GM10248 (cell line): ENCODE measurements around the gene BTD.
"Not testable (repeated sequence)": the region's sequence is repeated elsewhere in the genome, so short reads cannot be mapped to it uniquely, and the experiment has no call there.

ENCODE experiments used
- CTCF ChIA-PET: fragments of 300-600 bp; sonication (Branson Sonifier 250); formaldehyde crosslinking; extraction: SDS; loops from one replicate; lab custom pipeline; 2021; ENCODE audit warnings: antibody characterized with exemption; lab: Yijun Ruan, JAX
- POLR2A ChIA-PET: fragments of 350-650 bp; sonication (Branson Sonifier 250); formaldehyde crosslinking; extraction: SDS; loops from one replicate; lab custom pipeline; 2020; ENCODE audit warnings: antibody characterized with exemption; lab: Yijun Ruan, JAX
- DNase-seq: peaks from one replicate; pipeline ENCODE4 v3.0.0; 2012; ENCODE audit errors: extremely low spot score
- CTCF ChIP-seq: IDR thresholded peaks from 2 replicates; pipeline ENCODE4 v1.5.1; 2012; ENCODE audit warnings: mild to moderate bottlenecking, low read depth; ENCODE audit errors: extremely low read depth, missing control alignments, control extremely low read depth

The BTD gene

GRCh38 chr3:15611018-15611417, 9.5 kb downstream of the BTD start:
- TF ChIP-seq CTCF: no peak
- no peak for DNase-seq
- POLR2A ChIA-PET: no interaction called here
- CTCF ChIA-PET: interaction anchor here (1.5 to 1.6 kb wide), 2 partner anchors 9 to 201 kb away, joined by 4 to 5 read pairs; partner anchors contain the start of genes BTD and HACL1

- TF ChIP-seq CTCF: no peak
- no peak for DNase-seq
- POLR2A ChIA-PET: no interaction called here
- CTCF ChIA-PET: interaction anchor here (1.0 kb wide), 1 partner anchor 13 kb away, joined by 3 read pairs; no protein-coding TSS in a partner anchor
Measured at GRCh38 chr3:15612001-15612400, 10.5 kb downstream of the BTD start.

DNA sequence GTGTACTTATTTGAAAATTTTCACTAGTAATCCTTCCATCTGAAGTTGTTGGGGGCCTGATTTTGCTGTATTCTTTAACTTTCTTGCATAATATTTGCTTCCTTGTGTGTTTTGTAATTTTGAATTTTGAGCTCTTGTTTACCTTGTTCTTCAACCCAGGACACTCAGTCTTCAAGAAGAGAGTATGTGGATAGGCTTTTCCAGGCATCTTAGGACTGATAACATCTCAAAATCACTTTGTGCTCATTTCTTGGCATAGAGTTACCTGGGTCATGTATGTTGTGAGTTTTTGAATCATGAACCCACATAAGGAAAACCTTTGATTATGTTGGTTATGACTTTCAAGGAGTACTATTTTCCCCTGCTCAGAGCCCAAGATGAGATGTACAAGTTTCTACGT, 13.4 kb downstream of the BTD start:
- DNase-seq: no peak
- TF ChIP-seq CTCF: no peak
- ChIA-PET CTCF (interaction anchor here (2.3 kb wide), 1 partner anchor 15 kb away, joined by 7 read pairs; no protein-coding TSS in a partner anchor), POLR2A (no interaction called here)

DNA sequence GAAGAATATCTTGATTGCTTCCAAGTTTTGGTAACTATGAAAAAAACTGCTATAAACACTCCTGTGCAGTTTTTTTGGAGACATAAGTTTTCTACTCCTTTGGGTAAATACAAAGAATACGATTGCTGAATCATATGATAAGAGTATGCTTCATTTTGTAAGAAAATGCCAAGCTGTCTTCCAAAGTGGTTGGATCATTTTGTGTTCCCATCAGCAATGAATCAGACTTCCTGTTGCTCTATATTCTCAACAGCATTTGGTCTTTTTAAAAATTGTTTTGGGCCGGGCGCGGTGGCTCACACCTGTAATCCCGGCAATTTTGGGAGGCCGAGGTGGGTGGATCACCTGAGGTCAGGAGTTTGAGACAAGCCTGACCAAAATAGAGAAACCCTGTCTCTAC, 14.5 kb downstream of the BTD start:
- no peak for TF ChIP-seq CTCF
- no peak for DNase-seq
- ChIA-PET CTCF (interaction anchor here (1.9 to 2.3 kb wide), 2 partner anchors 13 to 14 kb away, joined by 5 to 7 read pairs; no protein-coding TSS in a partner anchor), POLR2A (no interaction called here)

DNA sequence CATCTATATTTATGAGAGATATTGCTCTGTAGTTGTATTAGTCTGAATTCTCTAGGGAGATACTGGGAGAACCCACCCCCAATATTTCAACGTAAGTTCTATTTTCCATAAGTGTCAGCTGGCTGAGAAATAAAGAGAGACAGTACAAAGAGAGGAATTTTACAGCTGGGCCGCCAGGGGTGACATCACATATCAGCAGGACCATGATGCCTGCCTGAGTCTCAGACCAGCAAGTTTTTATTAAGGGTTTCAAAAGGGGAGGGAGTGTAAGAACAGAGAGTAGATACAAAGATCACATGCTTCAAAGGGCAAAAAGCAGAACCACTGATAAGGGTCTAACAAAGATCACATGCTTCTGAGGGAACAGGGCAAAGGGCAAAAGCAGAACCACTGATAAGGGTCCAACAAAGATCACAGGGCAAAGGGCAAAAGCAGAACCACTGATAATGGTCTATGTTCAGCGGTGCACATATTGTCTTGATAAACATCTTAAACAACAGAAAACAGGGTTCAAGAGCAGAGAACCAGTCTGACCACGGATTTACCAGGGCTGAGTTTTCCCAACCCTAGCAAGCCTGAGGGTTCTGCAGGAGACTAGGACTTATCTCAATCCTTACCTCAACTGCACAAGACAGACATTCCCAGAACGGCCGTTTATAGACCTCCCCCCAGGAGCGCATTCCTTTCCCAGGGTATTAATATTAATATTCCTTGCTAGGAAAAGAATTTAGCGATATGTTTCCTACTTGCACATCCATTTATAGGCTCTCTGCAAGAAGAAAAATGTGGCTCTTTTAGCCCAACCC, 18.3 kb downstream of the BTD start:
- POLR2A ChIA-PET, DNase-seq: not testable (repeated sequence)
- CTCF ChIA-PET: interaction anchor here (1.0 kb wide), 1 partner anchor 10 kb away, joined by 4 read pairs; no protein-coding TSS in a partner anchor

DNA sequence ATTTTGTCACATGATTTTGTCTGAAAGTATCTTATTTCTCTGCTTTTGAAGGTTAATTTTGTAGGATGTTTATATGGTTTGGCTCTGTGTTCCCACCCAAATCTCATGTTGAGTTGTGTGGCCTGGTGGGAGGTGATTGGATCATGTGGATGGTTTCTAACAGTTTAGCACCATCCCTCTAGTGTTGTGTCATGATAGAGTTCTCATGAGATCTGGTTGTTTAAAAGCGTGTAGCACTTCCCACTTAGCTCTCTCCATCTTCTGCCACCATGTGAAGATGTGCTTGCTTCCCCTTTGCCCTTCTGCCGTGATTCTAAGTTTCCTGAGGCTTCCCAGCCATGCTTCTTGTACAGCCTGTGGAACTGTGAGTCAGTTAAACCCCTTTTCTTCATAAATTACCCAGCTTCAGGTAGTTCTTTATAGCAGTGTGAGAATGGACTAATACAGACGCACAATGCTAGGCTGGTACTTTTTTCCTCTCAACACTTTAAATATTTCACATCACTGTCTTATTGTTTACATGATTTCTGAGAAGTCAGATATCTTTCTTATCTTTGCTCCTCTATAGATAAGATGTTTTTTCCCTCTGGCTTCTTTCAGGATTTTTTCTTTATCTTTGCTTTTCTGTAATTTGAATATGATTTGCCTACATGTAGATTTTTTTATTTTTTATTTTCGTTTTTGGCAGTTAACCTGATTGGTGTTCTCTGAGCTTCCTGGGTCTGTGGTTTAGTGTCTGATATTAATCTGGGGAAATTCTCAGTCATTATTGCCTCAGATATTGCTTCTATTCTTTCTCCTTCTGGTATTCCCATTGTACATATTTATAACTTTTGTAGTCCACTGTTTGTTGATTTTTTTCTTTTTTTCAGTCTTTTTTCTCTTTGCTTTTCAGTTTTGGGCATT, 22.2 kb downstream of the BTD start:
- CTCF ChIA-PET: interaction anchor here (1.3 kb wide), 1 partner anchor 17 kb away, joined by 3 read pairs; no protein-coding TSS in a partner anchor
- no peak for DNase-seq
- POLR2A ChIA-PET: no interaction called here
- TF ChIP-seq CTCF: no peak
